Fibroblast of skin of right quadriceps (primary cell): ENCODE results near the gene BTBD9.

ENCODE experiments used
- DNase-seq: peaks from one replicate; pipeline ENCODE4 v3.0.0-alpha.2; 2013

BTBD9 gene

GRCh38 chr6:38187811-38188590, 451.7 kb downstream of the BTBD9 start:
- no peak for DNase-seq

- DNase-seq: no peak
Observed at GRCh38 chr6:38187325-38187724, 452.4 kb downstream of the BTBD9 start.

GRCh38 chr6:38185752-38186151, 454.0 kb downstream of the BTBD9 start:
- no peak for DNase-seq

- no peak for DNase-seq
Observed at GRCh38 chr6:38185244-38185643, 454.5 kb downstream of the BTBD9 start.

GRCh38 chr6:38184585-38185080, 455.1 kb downstream of the BTBD9 start:
- no peak for DNase-seq

- DNase-seq: no peak
Observed at GRCh38 chr6:38183856-38184584, 455.7 kb downstream of the BTBD9 start.

- no peak for DNase-seq
Observed at GRCh38 chr6:38182426-38182825, 457.3 kb downstream of the BTBD9 start.

- no peak for DNase-seq
Observed at GRCh38 chr6:38180586-38180985, 459.1 kb downstream of the BTBD9 start.

- DNase-seq: no peak
Observed at GRCh38 chr6:38179794-38180430, 459.8 kb downstream of the BTBD9 start.

- DNase-seq: no peak
Observed at GRCh38 chr6:38179300-38179699, 460.4 kb downstream of the BTBD9 start.

- DNase-seq: no peak
Observed at GRCh38 chr6:38178584-38178886, 461.2 kb downstream of the BTBD9 start.

GRCh38 chr6:38177882-38178583, 461.7 kb downstream of the BTBD9 start:
- DNase-seq: no peak

GRCh38 chr6:38176797-38177751, 462.7 kb downstream of the BTBD9 start:
- no peak for DNase-seq

- no peak for DNase-seq
Observed at GRCh38 chr6:38175786-38176185, 463.9 kb downstream of the BTBD9 start.

GRCh38 chr6:38174806-38175495, 464.8 kb downstream of the BTBD9 start:
- DNase-seq: no peak

- DNase-seq: no peak
Observed at GRCh38 chr6:38174315-38174714, 465.4 kb downstream of the BTBD9 start.

GRCh38 chr6:38173909-38174308, 465.8 kb downstream of the BTBD9 start:
- DNase-seq: no peak

GRCh38 chr6:38172739-38173410, 466.9 kb downstream of the BTBD9 start:
- no peak for DNase-seq

- DNase-seq: no peak
Observed at GRCh38 chr6:38171997-38172738, 467.6 kb downstream of the BTBD9 start.
